ENCODE results near the gene GPR149. TPM values are rescaled to one million over a fixed set of nuclear protein-coding genes. Genes with fewer than 3 reads are reported as not detected.

Gene GPR149
- polyA plus RNA-seq, 1 donor from 2014 or later: 10.7 TPM

- H3K36me3 ChIP-seq (ENCODE audit: insufficient read depth, low read length): peaks cover 27% of the 10 kb centered on the region
- no peak overlapping the region for H3K4me3 ChIP-seq (ENCODE audit: low read length)
- H3K9ac ChIP-seq (ENCODE audit: low read length): no peak overlapping the region
- H3K9me3 ChIP-seq (ENCODE audit: low read length): no peaks in the 10 kb centered on the region
- H3K27me3 ChIP-seq (ENCODE audit: insufficient read depth, low read depth, low read length): no peaks in the 10 kb centered on the region
- no peak overlapping the region for H3K27ac ChIP-seq (ENCODE audit: low read length)
- H2AFZ ChIP-seq (ENCODE audit: low read depth, low read length): no peak overlapping the region
- H4K20me1 ChIP-seq (ENCODE audit: insufficient read depth): peaks cover 4% of the 10 kb centered on the region
- no peaks in the 10 kb centered on the region for H3K9me2 ChIP-seq (ENCODE audit: insufficient read depth, low read length)
- peaks cover 54% of the 10 kb centered on the region for H3K79me2 ChIP-seq (replicated peaks; ENCODE audit: insufficient read depth, low read length)
- H3K4me2 ChIP-seq (ENCODE audit: low read length): no peak overlapping the region
- H3F3A ChIP-seq (ENCODE audit: insufficient read depth, low read length, poor library complexity, severe bottlenecking): no peaks in the 10 kb centered on the region
- TF ChIP-seq, protein P1, sequence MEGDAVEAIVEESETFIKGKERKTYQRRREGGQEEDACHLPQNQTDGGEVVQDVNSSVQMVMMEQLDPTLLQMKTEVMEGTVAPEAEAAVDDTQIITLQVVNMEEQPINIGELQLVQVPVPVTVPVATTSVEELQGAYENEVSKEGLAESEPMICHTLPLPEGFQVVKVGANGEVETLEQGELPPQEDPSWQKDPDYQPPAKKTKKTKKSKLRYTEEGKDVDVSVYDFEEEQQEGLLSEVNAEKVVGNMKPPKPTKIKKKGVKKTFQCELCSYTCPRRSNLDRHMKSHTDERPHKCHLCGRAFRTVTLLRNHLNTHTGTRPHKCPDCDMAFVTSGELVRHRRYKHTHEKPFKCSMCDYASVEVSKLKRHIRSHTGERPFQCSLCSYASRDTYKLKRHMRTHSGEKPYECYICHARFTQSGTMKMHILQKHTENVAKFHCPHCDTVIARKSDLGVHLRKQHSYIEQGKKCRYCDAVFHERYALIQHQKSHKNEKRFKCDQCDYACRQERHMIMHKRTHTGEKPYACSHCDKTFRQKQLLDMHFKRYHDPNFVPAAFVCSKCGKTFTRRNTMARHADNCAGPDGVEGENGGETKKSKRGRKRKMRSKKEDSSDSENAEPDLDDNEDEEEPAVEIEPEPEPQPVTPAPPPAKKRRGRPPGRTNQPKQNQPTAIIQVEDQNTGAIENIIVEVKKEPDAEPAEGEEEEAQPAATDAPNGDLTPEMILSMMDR (IDR thresholded peaks at IDR 0.05; ENCODE audit: poor library complexity, severe bottlenecking): no peak
- TF ChIP-seq POLR2AphosphoS5 (IDR thresholded peaks at IDR 0.05) (no peak), RAD21 (conservative IDR thresholded peaks at IDR 0.05) (no peak), SMC3 (conservative IDR thresholded peaks at IDR 0.05; ENCODE audit: poor library complexity) (no peak)
These were observed 115.8 kb downstream of the GPR149 start for GRCh38 chr3:154314152-154314551.

GRCh38 chr3:154310840-154311239 lies 119.2 kb downstream of the GPR149 start:
- Histone ChIP-seq H2AFZ (ENCODE audit: low read depth, low read length) (no peak overlapping the region), H3K27me3 (ENCODE audit: insufficient read depth, low read depth, low read length) (no peaks in the 10 kb centered on the region), H3K4me2 (ENCODE audit: low read length) (no peak overlapping the region), H3K27ac (ENCODE audit: low read length) (no peak overlapping the region), H3K9me2 (ENCODE audit: insufficient read depth, low read length) (no peaks in the 10 kb centered on the region), H3K4me3 (ENCODE audit: low read length) (no peak overlapping the region), H3K36me3 (ENCODE audit: insufficient read depth, low read length) (peaks cover 41% of the 10 kb centered on the region), H3K9me3 (ENCODE audit: low read length) (no peaks in the 10 kb centered on the region), H3K9ac (ENCODE audit: low read length) (no peak overlapping the region), H3K79me2 (replicated peaks; ENCODE audit: insufficient read depth, low read length) (peaks cover 21% of the 10 kb centered on the region), H4K20me1 (ENCODE audit: insufficient read depth) (no peaks in the 10 kb centered on the region), H3F3A (ENCODE audit: insufficient read depth, low read length, poor library complexity, severe bottlenecking) (no peaks in the 10 kb centered on the region)
- no peak for TF ChIP-seq TAF1 (IDR thresholded peaks at IDR 0.05; ENCODE audit: low read depth)
- no peak for TF ChIP-seq SMC3 (conservative IDR thresholded peaks at IDR 0.05; ENCODE audit: poor library complexity)
- TF ChIP-seq POLR2AphosphoS5 (IDR thresholded peaks at IDR 0.05): no peak
- no peak for TF ChIP-seq EZH2 (IDR thresholded peaks at IDR 0.05; ENCODE audit: borderline replicate concordance, insufficient read depth, low read length, poor library complexity, severe bottlenecking)
- no peak for TF ChIP-seq MXI1 (conservative IDR thresholded peaks at IDR 0.05; ENCODE audit: poor library complexity, severe bottlenecking)
- no peak for TF ChIP-seq EP300 (conservative IDR thresholded peaks at IDR 0.05; ENCODE audit: poor library complexity, severe bottlenecking)
- no peak for TF ChIP-seq REST (IDR thresholded peaks at IDR 0.05; ENCODE audit: borderline replicate concordance)
- TF ChIP-seq, protein P1 (IDR thresholded peaks at IDR 0.05; ENCODE audit: poor library complexity, severe bottlenecking): no peak
- no peak for TF ChIP-seq RAD21 (conservative IDR thresholded peaks at IDR 0.05)

Measured in neural cell (in vitro differentiated cells).